Measurements from ENCODE around the gene COL26A1.

The COL26A1 gene

DNA sequence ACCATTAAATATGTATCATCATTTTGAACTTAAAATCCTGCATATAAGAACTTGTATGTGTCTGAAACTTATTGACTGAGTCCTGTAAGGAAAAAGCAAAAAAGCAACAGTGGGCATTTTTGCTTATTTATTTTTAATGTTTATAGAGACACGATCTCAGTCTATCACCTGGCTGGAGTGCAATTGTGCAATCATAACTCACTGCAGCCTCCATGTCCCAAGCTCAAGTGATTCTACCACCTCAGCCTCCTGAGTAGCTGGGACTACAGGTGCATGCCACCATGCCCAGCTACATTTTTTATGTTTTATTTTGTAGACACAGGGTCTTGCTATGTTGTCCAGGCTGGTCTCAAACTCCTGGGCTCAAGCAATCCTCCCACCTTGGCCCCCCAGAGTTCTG, 234.2 kb downstream of the COL26A1 start:
- no peak for DNase-seq (ENCODE audit: extremely low read depth, insufficient read length)
- Histone ChIP-seq H3K27me3 (replicated peaks; ENCODE audit: control insufficient read depth, insufficient read depth, low read length) (no peaks in the 10 kb centered on the region; the same call in 1 of the 2 replicates), H3K4me3 (replicated peaks; ENCODE audit: low read depth, low read length) (no peak overlapping the region), H3K36me3 (ENCODE audit: control insufficient read depth, insufficient read depth, low read length) (no peaks in the 10 kb centered on the region)
- TF ChIP-seq, protein P1, sequence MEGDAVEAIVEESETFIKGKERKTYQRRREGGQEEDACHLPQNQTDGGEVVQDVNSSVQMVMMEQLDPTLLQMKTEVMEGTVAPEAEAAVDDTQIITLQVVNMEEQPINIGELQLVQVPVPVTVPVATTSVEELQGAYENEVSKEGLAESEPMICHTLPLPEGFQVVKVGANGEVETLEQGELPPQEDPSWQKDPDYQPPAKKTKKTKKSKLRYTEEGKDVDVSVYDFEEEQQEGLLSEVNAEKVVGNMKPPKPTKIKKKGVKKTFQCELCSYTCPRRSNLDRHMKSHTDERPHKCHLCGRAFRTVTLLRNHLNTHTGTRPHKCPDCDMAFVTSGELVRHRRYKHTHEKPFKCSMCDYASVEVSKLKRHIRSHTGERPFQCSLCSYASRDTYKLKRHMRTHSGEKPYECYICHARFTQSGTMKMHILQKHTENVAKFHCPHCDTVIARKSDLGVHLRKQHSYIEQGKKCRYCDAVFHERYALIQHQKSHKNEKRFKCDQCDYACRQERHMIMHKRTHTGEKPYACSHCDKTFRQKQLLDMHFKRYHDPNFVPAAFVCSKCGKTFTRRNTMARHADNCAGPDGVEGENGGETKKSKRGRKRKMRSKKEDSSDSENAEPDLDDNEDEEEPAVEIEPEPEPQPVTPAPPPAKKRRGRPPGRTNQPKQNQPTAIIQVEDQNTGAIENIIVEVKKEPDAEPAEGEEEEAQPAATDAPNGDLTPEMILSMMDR (IDR thresholded peaks at IDR 0.05; ENCODE audit: insufficient read depth, low read length, poor library complexity, severe bottlenecking) = no peak

DNA sequence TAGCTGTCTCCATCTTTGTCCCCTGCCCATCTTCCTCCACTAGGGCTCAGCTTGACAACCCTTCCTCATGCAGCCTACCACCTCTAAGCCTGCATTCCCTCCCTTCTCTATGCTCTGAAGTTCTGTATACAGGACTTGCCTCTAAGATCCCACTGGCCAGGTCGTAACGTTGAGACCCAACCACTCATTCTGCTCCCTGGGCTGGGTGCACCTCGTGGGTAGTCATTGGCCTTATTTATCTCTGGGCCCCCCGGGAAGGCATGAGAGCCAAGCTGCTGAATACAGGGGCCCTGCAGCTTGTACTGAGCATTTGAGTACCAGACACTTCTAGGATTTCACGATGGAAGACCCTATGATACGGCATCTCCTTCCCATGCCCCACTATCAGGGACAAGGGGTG, 235.3 kb downstream of the COL26A1 start:
- no peak for DNase-seq (ENCODE audit: extremely low read depth, insufficient read length)
- Histone ChIP-seq H3K27me3 (replicated peaks; ENCODE audit: control insufficient read depth, insufficient read depth, low read length) (no peaks in the 10 kb centered on the region; the same call in 1 of the 2 replicates), H3K4me3 (replicated peaks; ENCODE audit: low read depth, low read length) (no peak overlapping the region), H3K36me3 (ENCODE audit: control insufficient read depth, insufficient read depth, low read length) (no peaks in the 10 kb centered on the region)
- TF ChIP-seq, protein P1 (IDR thresholded peaks at IDR 0.05; ENCODE audit: insufficient read depth, low read length, poor library complexity, severe bottlenecking) = no peak

DNA sequence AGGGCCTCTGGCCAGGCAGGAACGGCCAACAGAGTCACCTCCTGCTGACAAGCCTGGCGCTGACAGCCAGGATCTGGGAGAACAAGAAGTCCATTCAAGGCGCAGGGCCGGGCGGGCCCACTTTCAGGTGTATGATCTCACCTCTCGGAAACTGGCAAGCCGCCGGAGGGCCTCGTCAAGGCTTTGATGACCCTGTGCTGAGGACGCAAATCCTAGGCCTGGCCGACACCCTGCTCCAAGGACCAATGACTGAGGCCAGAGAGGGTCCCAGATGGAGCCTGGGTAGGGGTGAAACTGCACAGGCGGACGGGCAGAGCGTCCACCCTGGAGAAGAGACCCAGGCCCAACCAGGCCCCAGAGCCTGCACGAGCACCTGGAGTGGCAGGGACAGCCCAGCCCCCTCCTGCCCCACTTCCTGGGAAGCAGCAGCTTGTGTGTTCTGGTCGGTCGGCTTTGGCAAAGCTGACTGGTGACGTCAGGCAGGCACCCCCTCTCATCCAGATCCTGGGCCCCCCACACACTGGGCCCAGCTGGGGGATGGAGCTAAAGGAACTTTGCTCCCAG, 235.8 kb downstream of the COL26A1 start:
- no peak overlapping the region for H3K4me3 ChIP-seq (replicated peaks; ENCODE audit: low read depth, low read length)
- no peaks in the 10 kb centered on the region; the same call in 1 of the 2 replicates for H3K27me3 ChIP-seq (replicated peaks; ENCODE audit: control insufficient read depth, insufficient read depth, low read length)
- H3K36me3 ChIP-seq (ENCODE audit: control insufficient read depth, insufficient read depth, low read length) = no peaks in the 10 kb centered on the region
- TF ChIP-seq, protein P1 (IDR thresholded peaks at IDR 0.05; ENCODE audit: insufficient read depth, low read length, poor library complexity, severe bottlenecking) = no peak
- no peak for DNase-seq (ENCODE audit: extremely low read depth, insufficient read length)

DNA sequence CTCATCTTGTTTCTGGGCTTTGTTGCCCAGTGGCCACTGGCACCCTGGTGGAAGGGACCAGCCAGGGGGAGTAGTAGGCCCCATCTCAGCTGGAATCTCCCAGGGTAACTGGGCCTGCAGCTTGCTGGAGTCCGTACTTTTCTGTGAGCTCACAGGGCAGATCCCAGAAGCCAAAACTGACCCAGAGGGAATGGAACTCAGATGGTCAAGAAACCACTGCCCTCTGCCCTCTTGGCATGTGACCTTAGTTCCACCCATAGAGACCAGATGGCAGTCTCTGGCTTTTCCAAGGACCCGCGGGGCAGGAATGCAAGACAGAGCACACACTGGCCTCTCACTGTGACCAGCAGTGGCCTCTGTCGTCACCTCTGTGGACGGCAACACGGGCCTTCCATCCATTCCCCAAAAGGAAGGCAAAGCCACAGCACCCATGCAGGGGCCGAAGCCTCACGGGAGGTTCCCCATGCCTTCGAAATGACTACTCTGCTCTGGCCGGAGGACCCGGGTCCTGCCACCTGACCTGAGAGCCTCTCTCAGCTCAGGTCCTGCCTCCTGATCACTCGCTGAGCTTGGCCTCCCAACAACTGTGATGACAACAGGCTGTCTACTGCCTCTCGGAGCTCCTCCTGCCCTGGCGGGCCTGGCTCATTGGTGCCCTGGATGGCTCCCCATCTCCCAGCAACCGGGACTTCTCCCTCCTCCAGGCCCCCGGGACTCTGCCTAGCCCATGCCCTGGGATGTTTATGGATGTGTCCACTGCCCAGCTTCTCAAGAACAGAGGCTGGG, 236.5 kb downstream of the COL26A1 start:
- no peaks in the 10 kb centered on the region for H3K36me3 ChIP-seq (ENCODE audit: control insufficient read depth, insufficient read depth, low read length)
- DNase-seq (ENCODE audit: extremely low read depth, insufficient read length) = no peak
- H3K27me3 ChIP-seq (replicated peaks; ENCODE audit: control insufficient read depth, insufficient read depth, low read length) = no peaks in the 10 kb centered on the region; the same call in 1 of the 2 replicates
- no peak overlapping the region for H3K4me3 ChIP-seq (replicated peaks; ENCODE audit: low read depth, low read length)
- TF ChIP-seq, protein P1 (IDR thresholded peaks at IDR 0.05; ENCODE audit: insufficient read depth, low read length, poor library complexity, severe bottlenecking) = no peak

DNA sequence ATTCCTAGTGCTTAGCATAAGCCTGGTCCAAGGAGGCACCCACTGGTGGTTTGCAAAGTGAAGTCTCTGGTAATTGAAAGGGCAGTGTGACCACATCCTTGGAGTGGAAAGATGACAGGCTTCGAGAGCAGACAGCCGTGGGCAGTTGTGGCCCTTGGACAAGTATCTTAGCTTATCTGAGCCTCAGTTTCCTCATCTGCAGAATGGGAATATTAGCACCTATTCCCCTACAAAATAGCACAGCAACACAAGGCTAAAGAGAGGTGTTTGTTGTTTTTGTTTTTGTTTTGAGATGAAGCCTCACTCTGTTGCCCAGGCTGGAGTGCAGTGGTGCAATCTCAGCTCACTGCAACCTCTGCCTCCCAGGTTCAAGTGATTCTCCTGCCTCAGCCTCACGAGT, 237.1 kb downstream of the COL26A1 start:
- no peak overlapping the region for H3K4me3 ChIP-seq (replicated peaks; ENCODE audit: low read depth, low read length)
- no peak for DNase-seq (ENCODE audit: extremely low read depth, insufficient read length)
- TF ChIP-seq, protein P1 (IDR thresholded peaks at IDR 0.05; ENCODE audit: insufficient read depth, low read length, poor library complexity, severe bottlenecking) = no peak
- H3K27me3 ChIP-seq (replicated peaks; ENCODE audit: control insufficient read depth, insufficient read depth, low read length) = peaks cover 1% of the 10 kb centered on the region; the same call in 1 of the 2 replicates
- no peaks in the 10 kb centered on the region for H3K36me3 ChIP-seq (ENCODE audit: control insufficient read depth, insufficient read depth, low read length)
